ENCODE results near the gene FAM3D.
"Not testable (repeated sequence)": the region's sequence is repeated elsewhere in the genome, so short reads cannot be mapped to it uniquely, and the experiment has no call there.

Gene FAM3D

GRCh38 chr3:58683001-58683458 is 16.5 kb upstream of the FAM3D start:
- DNase-seq, result no peak

- DNase-seq, result no peak
These were observed 15.3 kb upstream of the FAM3D start for GRCh38 chr3:58681863-58682262.

DNA sequence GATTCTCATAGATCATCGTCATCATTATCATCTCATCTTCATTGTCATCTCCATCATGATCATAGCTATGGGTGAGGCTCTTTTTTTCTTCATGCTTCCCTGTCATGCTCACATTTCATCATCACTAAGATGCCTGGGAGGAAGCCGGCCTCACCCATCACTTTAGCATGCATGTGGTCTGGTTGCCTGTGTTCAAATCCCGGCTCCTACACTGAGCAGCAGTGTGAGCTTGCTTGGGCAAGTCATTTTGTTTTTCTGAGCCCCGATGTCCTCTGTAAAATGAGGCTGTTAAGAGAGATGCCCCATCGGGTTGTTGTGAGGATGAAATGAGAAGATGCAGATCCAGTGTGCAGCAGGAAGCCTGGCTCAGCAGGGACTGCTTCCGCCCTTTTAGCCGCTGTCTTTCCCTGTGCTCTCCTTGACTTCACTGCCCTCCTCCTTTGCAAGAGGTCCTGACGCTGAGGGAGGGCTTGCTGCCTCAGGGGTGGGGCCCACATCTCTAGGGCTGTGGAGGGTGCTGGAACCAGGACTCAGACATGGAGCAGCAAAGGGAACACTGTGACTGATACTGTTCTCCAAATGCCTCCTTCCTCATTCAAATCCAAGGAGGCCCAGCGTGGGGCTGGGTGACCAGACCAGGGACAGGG is 14.4 kb upstream of the FAM3D start:
- DNase-seq, result no peak

- DNase-seq, result no peak
These were observed 13.5 kb upstream of the FAM3D start for GRCh38 chr3:58679974-58680666.

GRCh38 chr3:58679446-58679845 is 12.9 kb upstream of the FAM3D start:
- no peak for DNase-seq

DNA sequence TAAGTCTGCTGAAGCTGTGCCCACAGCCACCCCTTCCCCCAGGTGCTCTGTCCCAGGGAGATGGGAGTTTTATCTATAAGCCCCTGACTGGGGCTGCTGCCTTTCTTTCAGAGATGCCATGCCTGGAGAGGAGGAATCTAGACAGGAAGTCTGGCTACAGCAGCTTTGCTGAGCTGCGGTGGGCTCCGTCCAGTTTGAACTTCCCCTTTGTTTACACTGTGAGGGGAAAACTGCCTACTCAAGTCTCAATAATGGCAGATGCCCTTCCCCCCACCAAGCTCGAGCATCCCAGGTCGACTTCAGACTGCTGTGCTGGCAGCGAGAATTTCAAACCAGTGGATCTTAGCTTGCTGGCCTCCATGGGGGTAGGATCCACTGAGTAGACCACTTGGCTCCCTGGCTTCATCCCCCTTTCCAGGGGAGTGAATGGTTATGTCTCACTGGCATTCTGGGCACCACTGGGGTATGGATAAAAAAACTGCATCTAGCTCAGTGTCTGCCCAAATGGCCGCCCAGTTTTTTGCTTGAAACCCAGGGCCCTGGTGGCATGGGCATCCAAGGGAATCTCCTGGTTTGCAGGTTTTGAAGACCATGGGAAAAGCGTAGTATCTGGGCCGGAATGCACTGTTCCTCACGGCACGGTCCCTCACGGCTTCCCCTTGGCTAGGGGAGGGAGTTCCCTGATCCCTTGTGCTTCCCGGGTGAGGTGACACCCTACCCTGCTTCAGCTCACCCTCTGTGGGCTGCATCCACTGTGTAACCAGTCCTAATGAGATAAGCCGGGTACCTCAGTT is 11.8 kb upstream of the FAM3D start:
- not testable (repeated sequence) for DNase-seq

GRCh38 chr3:58672880-58673279 is 6.3 kb upstream of the FAM3D start:
- no peak for DNase-seq

- DNase-seq, result no peak
These were observed 5.9 kb upstream of the FAM3D start for GRCh38 chr3:58672451-58672850.

DNA sequence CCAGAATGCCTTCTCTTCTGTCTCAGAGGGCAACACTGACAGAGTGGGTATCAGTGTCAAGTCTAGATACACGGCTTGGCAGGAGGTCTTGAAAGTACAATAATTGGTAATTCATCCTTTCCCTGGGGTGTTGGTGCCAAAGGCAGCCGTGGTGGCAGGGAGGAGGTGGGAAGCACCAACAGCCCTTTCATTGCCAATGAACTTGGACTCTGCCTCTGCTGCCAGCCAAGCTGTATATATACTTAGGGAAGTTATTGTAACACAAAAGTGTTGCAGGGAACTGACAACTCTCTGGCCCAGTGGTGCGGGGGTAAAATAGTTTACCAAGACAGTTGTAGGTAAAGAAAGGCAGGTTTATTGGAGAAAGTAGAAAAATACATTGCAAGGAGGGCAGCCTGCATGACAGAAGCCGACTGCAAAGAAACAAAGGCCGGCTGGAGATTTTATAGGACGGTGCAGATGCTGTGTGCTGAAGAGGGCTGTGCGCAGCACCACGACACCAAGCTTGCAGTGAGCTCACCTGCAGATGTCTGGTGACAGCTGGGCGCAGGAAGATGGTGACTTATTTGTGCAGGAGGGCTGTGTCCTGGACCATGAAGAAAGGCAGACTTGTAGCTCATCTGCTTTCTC is 4.0 kb upstream of the FAM3D start:
- no peak for DNase-seq

DNA sequence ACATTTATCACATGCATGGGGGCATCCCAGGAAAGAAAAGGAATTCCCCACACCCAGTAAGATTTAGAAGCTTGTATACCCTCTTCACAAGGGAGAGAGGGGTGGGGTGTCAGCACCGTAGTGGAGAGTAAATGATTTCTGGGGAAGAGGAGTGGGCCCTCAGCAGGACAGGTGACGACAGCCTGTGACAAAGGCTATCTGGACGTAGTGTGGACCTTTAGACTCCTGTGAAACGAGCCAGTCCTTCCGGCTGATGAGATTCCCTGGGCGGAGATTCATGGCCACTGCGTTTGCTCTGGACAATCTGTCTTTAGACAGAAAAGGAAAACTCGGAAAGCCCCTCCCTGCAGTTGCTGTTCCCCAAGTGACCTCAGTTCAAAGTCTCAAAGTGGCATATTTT is 1.7 kb upstream of the FAM3D start:
- DNase-seq, result no peak

GRCh38 chr3:58667704-58668103 is 1.1 kb upstream of the FAM3D start:
- no peak for DNase-seq

GRCh38 chr3:58667229-58667628 is 655 bp upstream of the FAM3D start:
- no peak for DNase-seq

- no peak for DNase-seq
These were observed 1.2 kb downstream of the FAM3D start for GRCh38 chr3:58665405-58665804.

- no peak for DNase-seq
These were observed 2.0 kb downstream of the FAM3D start for GRCh38 chr3:58664611-58665010.

GRCh38 chr3:58661836-58662420 is 4.6 kb downstream of the FAM3D start:
- DNase-seq, result no peak

GRCh38 chr3:58660998-58661397 is 5.6 kb downstream of the FAM3D start:
- no peak for DNase-seq

- DNase-seq, result no peak
These were observed 7.4 kb downstream of the FAM3D start for GRCh38 chr3:58659051-58659675.

DNA sequence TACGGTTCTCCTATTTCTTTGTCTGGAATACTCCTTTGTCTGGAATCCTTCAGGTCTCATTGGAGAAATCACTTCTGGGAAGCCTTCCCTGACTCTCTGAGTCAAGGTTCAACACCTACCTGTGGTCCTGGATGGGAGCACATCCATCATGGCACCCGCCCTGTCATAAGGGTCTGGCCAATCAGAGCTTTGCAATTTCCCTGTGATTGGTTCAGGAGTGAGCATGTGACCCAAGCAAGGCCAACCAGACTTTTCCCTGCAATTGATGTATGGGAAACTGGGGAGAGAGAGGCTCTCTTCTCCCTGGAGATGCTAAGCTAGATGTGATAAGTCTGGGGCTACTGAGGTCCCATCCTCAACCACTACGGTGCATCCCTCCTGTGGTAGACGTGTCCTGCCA is 8.1 kb downstream of the FAM3D start:
- no peak for DNase-seq

GRCh38 chr3:58657571-58658141 is 8.9 kb downstream of the FAM3D start:
- DNase-seq, result no peak

DNA sequence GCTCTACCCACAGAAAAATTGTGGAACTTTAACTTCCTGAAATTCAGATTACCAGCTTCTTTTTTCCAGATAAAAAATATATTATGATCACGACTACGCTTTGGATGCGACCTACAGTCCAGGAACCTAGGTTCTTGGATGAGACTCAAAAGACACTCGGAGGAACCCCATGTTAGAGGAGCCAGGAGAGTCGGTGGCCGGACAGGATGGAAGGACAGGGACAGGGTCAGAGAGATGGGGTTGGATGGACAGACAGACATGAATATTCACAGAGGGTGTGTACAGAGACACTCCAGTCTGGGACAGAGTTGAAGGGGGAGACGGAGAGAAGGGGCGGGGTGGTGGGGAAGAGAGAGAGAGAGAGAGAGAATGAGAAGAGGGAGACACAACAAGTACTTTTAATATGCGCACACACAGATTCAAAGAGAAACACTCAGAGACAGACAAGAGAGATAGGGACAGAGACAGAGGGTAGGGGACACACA is 9.5 kb downstream of the FAM3D start:
- DNase-seq, result no peak

DNA sequence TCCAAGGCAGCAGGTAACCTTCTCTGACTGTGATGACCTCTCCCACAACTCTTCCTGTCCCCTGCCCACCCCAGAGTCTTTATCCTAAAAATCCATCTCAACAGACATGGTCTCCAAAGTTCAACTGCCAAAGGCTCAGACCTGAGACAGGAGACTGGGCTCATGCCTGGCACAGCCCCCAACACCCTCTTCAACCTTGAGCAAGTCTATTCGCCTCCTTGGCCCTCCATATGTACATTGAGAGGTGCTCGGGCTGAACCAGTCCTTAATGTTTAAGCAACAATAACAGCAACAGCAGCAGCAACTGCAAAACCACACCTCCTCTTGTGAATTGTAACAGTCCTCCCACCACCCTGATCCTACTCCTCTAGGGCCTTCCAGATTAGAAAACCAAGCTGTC is 9.9 kb downstream of the FAM3D start:
- DNase-seq, result no peak

DNA sequence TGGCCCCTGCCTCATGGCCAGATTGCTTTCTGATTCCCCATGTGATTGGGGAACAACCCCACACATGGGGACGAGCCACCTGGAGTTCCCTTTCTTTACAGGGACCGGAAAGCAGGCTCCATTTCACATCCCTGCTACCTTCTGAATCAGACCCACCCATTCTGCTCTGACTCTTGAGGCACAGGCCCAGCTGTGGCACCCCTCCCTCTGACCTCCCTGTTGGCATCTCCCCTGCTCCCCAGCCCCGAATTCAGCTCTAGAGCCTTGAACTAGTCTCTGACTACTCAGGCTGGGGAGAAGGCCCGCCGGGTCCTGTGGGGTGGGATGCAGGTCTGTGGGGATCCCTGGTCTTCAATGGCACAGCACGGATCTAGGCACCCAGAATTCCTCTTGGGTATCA is 12.1 kb downstream of the FAM3D start:
- no peak for DNase-seq

Measured in activated CD8-positive, alpha-beta memory T cell treated with anti-CD3 and anti-CD28 coated beads, Interleukin-2, amount 50 U/mL, for 4 hours (primary cell).